ENCODE data around the gene TMEM200C.

DNA sequence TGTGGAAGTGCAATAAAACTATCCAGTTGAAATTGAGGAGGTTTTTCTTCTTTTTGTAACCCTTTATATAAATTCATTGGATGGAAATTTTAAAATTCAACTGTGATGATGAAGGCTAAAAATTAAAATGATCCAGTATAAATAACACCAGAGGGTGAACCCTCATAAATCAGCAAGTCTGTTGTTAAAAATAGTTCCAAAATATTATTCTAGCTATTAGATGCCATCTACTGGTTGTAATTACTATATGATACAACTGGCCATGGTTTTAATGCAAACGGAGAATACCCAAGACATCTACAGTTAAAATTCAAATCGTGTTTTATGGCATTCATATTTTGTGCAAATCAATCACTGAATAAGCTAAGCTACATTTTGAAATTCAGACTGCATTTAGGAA is 53.8 kb downstream of the TMEM200C start:
- TF ChIP-seq POLR2AphosphoS5 (IDR thresholded peaks at IDR 0.05): no peak
- TF ChIP-seq, protein P1, sequence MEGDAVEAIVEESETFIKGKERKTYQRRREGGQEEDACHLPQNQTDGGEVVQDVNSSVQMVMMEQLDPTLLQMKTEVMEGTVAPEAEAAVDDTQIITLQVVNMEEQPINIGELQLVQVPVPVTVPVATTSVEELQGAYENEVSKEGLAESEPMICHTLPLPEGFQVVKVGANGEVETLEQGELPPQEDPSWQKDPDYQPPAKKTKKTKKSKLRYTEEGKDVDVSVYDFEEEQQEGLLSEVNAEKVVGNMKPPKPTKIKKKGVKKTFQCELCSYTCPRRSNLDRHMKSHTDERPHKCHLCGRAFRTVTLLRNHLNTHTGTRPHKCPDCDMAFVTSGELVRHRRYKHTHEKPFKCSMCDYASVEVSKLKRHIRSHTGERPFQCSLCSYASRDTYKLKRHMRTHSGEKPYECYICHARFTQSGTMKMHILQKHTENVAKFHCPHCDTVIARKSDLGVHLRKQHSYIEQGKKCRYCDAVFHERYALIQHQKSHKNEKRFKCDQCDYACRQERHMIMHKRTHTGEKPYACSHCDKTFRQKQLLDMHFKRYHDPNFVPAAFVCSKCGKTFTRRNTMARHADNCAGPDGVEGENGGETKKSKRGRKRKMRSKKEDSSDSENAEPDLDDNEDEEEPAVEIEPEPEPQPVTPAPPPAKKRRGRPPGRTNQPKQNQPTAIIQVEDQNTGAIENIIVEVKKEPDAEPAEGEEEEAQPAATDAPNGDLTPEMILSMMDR (IDR thresholded peaks at IDR 0.05): no peak

All from prostate gland (tissue), 2 donors.